DMS114 treated with DMSO at 0.1 percent for 48 hours (cell line): ENCODE measurements around the gene CKMT2.

ENCODE experiments used
- DNase-seq: peaks from one replicate; lab custom pipeline; 2025; ENCODE audit not compliant: unreplicated experiment; lab: John Stamatoyannopoulos, UW

CKMT2 gene

GRCh38 chr5:81214848-81215247 lies 18.3 kb upstream of the CKMT2 start:
- DNase-seq = no peak

GRCh38 chr5:81216152-81216551 lies 17.0 kb upstream of the CKMT2 start:
- no peak for DNase-seq

DNA sequence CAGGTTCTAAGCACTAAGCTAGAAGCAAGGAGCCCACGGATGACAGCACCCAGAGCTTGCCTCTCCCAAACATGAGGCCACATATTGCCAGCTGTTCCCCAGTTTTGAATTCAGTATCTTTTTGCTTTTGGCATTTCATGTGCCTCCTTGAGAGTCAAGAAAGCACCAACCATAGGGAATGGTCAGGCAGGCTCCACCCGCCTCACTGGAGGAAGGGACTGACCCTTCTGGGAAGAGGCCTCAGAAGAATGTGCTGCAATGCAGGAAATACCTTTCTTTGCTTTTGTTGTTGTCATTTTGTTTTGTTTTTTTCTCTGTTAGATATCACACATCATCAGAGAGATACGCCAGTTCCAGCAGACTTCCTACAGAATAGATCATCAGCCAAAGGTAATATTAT lies 13.7 kb upstream of the CKMT2 start:
- no peak for DNase-seq

DNA sequence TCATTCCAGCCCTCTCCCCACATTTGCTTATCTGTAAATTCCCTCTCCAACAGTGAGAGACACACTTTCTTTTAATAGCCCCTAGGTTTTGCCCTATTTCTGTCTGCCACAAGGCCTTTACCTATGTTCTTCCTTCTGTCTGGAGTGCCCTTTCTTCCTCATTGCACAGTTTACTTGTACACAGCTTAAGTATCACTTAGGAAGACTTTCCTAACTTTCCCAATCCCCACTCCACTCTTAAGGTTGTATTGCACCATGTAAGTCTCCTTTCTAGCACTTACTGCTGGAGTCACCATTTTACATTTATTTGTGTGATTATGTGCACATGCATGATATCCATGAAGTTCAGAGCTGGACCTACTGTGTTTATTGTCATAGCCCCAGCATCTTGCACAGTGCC lies 10.8 kb upstream of the CKMT2 start:
- DNase-seq = no peak

DNA sequence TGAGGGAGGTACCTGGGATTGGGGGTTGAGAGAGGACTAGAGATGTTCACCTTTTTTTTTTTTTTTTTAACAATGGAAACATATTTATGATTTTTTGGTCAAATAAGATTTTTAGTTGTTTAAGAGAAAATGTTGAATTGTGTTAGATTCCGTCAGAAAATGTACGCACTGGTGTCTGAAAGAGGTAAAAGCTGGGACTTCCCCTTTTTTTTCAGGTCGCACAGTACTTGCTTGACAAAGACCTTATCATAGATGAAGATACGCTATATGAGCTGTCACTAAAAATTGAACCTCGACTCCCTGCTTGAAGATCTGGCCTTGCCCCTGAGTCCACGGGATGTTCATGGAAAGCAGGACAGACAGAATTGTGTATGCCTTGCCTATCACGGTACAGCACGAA lies 7.7 kb upstream of the CKMT2 start:
- DNase-seq = no peak

GRCh38 chr5:81226286-81226685 lies 6.8 kb upstream of the CKMT2 start:
- DNase-seq = no peak

GRCh38 chr5:81226949-81227348 lies 6.2 kb upstream of the CKMT2 start:
- no peak for DNase-seq

GRCh38 chr5:81228084-81228483 lies 5.0 kb upstream of the CKMT2 start:
- no peak for DNase-seq

GRCh38 chr5:81230416-81230815 lies 2.7 kb upstream of the CKMT2 start:
- DNase-seq = no peak

- no peak for DNase-seq
Observed at GRCh38 chr5:81232464-81233079, 550 bp upstream of the CKMT2 start.

DNA sequence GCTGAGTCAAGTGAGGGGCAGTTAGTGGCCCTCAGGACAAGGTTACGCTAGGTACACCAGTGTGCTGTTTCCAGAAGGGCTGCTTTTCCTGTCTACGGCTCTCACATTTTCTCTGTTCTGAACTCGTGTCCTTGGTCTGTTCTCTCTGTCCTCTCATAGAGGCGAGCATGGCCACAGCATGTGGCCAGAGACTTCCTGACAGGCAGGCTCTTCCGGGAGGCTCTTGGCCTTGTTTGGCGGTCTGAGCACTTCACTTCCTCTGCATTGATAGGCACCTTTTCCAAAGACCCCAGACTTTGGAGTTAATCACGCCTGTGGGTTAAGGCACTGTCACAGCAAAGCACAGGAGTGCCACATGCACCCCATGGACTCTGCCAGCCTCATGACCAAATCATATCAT lies 1.2 kb downstream of the CKMT2 start:
- DNase-seq = no peak

DNA sequence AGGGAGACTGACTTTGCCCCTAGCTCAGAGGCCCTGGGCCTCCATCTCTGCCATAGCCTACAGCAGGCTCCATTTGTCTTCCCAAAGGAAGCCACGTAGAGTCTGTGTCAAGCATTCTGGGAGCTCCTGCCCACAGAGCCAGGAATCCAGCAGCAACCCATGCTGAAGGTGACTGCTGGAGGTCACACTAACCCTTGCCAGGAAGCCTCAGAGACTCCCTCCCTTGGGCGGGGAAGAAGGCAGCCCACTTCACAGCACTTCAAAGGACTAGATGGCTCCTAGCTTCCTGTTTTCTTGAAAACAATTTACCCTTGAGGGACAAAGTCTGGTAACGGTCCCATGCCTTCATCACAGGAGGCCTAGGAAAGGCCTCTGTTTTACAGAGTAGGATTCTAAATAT lies 1.7 kb downstream of the CKMT2 start:
- no peak for DNase-seq

GRCh38 chr5:81235287-81236072 lies 2.4 kb downstream of the CKMT2 start:
- DNase-seq = no peak

GRCh38 chr5:81238460-81238859 lies 5.3 kb downstream of the CKMT2 start:
- DNase-seq = no peak

DNA sequence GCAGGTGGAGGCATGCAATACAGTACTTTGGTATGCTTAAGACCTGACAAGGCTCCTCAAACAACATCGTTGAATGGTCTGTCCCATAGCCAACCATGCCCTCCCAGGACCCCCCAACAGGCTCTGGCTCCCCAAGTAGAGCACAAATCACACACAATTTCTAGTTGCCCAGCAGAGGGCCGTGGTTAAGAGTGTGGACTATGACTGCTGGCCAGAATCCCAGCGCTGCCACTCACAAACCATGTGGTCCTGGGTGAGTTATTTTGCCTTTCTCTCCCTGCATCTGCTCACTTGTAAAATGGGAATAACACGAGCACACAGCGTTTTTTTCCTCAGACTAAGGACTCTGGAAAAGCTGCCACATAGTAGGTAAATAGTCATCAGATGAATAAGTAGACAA lies 6.5 kb downstream of the CKMT2 start:
- DNase-seq = no peak

DNA sequence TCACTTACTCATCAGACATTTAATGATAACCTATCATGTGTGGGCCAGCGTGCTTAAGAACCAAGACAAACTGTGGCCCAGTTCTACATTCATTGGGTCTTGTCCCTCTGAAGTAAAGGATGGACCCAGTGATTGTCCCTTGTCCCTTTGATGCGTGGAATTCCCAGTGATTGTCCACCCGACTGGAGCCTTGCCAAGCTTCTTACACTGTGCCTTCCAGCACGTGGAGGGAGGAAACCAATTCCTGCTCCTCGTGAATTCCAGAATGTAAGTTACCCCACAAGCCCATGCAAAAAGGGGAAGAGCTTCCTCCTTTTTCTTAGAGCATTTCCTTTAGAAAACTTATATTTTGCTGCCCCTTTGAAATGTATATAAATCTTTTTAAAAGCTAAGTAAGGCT lies 7.9 kb downstream of the CKMT2 start:
- DNase-seq = no peak

GRCh38 chr5:81241961-81242648 lies 9.0 kb downstream of the CKMT2 start:
- no peak for DNase-seq

GRCh38 chr5:81242906-81243436 lies 9.8 kb downstream of the CKMT2 start:
- no peak for DNase-seq

DNA sequence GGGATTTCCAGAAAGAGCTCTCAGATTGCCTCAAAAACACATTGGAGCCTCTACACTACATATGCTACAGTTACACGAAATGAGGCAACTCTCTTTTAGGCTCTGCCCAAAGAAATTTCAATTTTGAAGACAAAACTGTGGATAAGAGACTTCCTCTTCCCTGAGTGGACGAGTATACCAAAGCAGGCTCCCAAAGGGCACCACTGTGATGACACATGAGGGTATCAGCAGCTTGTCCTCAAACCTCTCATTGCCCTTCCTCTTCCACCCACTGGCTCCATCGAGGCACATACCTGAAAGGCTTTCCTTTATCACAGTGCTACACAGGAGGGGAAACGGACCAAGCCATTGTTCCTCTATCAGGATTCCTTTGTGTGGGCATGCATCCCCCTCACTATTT lies 11.3 kb downstream of the CKMT2 start:
- no peak for DNase-seq

DNA sequence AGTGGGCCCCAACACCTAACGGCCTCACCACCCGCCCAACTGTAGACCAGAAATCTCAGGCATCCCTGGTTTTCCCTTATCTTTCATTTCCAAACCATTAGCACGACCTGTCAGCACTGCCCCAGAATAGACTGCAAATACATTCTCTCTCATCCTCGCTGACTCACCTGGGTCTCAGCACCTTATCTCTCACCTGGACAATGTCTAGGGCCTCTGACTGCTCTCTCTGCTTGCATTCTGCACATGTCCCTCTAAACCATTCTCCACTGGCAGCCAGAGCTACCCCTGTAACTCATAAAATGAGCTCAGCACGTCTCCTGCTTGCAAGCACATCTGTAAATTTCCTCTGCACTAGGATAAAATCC lies 12.7 kb downstream of the CKMT2 start:
- DNase-seq = no peak

GRCh38 chr5:81246697-81247096 lies 13.6 kb downstream of the CKMT2 start:
- DNase-seq = no peak

- no peak for DNase-seq
Observed at GRCh38 chr5:81247441-81247972, 14.4 kb downstream of the CKMT2 start.
